OCI-LY1 (cell line): ENCODE data around the gene ZFP36L2.

Experiments used
- H2AFZ ChIP-seq: fragments of 200-600 bp; sonication (generic), shearing (Covaris generic); 2 replicates; pipeline ENCODE4 v1.6.0; 2014; ENCODE audit warnings: antibody characterized with exemption, mild to moderate bottlenecking, low read length
- H3F3A ChIP-seq: fragments of 200-600 bp; sonication (generic), shearing (Covaris generic); 2 replicates; pipeline ENCODE4 v1.6.0; 2014; ENCODE audit warnings: mild to moderate bottlenecking, antibody characterized with exemption, low read length, moderate library complexity; ENCODE audit not compliant: insufficient read depth
- H3K27ac ChIP-seq: fragments of 200-600 bp; sonication (generic); 2 replicates; pipeline ENCODE4 v1.5.1; 2014; ENCODE audit warnings: low read length, mixed run types, mild to moderate bottlenecking, low read depth; ENCODE audit not compliant: poor library complexity, severe bottlenecking
- H3K27me3 ChIP-seq: fragments of 200-600 bp; sonication (generic); 2 replicates; pipeline ENCODE4 v1.6.0; 2014; ENCODE audit warnings: antibody characterized with exemption, mild to moderate bottlenecking, low read length, moderate library complexity; ENCODE audit not compliant: insufficient read depth
- H3K36me3 ChIP-seq: fragments of 200-600 bp; sonication (generic); 2 replicates; pipeline ENCODE4 v1.6.1; 2014; ENCODE audit warnings: mild to moderate bottlenecking, antibody characterized with exemption, low read length, moderate library complexity, mixed read lengths; ENCODE audit not compliant: insufficient read depth
- H3K4me1 ChIP-seq: fragments of 200-600 bp; sonication (generic); 2 replicates; pipeline ENCODE4 v1.5.1; 2014; ENCODE audit warnings: mild to moderate bottlenecking, low read length, moderate library complexity; ENCODE audit not compliant: insufficient read depth, severe bottlenecking
- H3K4me2 ChIP-seq: fragments of 200-600 bp; sonication (generic), shearing (Covaris generic); 2 replicates; pipeline ENCODE4 v1.6.1; 2014; ENCODE audit warnings: low read length
- H3K4me3 ChIP-seq: fragments of 200-600 bp; sonication (generic); 2 replicates; pipeline ENCODE4 v1.5.1; 2014; ENCODE audit warnings: low read length, low read depth, mild to moderate bottlenecking, mixed read lengths; ENCODE audit not compliant: poor library complexity, severe bottlenecking
- H3K79me2 ChIP-seq: fragments of 200-600 bp; shearing (Covaris generic); 2 replicates; pipeline ENCODE4 v1.6.1; 2016; ENCODE audit warnings: mixed run types, low read length, mixed read lengths; ENCODE audit not compliant: insufficient read depth
- H3K9ac ChIP-seq: fragments of 200-600 bp; sonication (generic), shearing (Covaris generic); 2 replicates; pipeline ENCODE4 v1.6.1; 2014; ENCODE audit warnings: mild to moderate bottlenecking, low read length, mixed read lengths
- H3K9me2 ChIP-seq: fragments of 200-600 bp; sonication (generic), shearing (Covaris generic); 2 replicates; pipeline ENCODE4 v1.6.1; 2014; ENCODE audit warnings: low read depth, mild to moderate bottlenecking, low read length, mixed read lengths
- H3K9me3 ChIP-seq: fragments of 200-600 bp; shearing (Covaris generic); 2 replicates; pipeline ENCODE4 v1.6.1; 2014; ENCODE audit warnings: low read length, mixed read lengths
- H4K20me1 ChIP-seq: fragments of 200-600 bp; sonication (generic), shearing (Covaris generic); 2 replicates; pipeline ENCODE4 v1.6.0; 2016; ENCODE audit warnings: mild to moderate bottlenecking, low read length; ENCODE audit not compliant: insufficient read depth
- EZH2 ChIP-seq: fragments of 200-600 bp; sonication (generic), shearing (Covaris generic); IDR thresholded peaks from 2 replicates; pipeline ENCODE4 v1.8.0; 2017; ENCODE audit warnings: borderline replicate concordance, mixed run types, mild to moderate bottlenecking, antibody characterized with exemption, low read length, moderate library complexity, mixed read lengths
- TF ChIP-seq, protein P1 (sequence below): fragments of 200-600 bp; sonication (generic), shearing (Covaris generic); IDR thresholded peaks from 2 replicates; pipeline ENCODE4 v1.5.1; 2017; ENCODE audit warnings: mild to moderate bottlenecking, antibody characterized with exemption, low read length, moderate library complexity, mixed read lengths

ZFP36L2 gene

DNA sequence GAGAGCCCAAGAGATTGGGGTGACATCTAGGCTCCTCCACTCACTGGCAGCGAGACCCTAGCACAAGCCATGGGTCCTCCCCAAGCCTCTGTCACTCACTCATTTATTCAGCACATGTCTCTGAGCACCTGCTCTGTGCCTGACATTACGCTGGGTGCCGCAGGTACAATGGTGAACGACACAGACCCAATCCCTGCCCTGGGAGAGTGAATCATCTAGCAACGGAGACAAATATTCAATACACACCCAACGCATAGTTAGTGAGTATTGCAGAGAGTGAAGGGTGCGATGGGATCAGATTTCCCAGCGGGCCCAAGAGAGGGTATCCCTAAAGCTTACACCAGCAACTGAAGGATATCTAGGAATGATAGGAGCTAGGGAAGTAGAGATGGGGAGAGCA, 45.5 kb downstream of the ZFP36L2 start:
- Histone ChIP-seq H3K4me2 (no peak overlapping the region), H3K9me2 (no peaks in the 10 kb centered on the region), H3K27me3 (no peaks in the 10 kb centered on the region), H3F3A (no peaks in the 10 kb centered on the region), H3K27ac (no peak overlapping the region), H2AFZ (no peak overlapping the region), H3K36me3 (no peaks in the 10 kb centered on the region), H4K20me1 (no peaks in the 10 kb centered on the region), H3K4me1 (peaks cover 42% of the 10 kb centered on the region), H3K4me3 (no peak overlapping the region), H3K9me3 (no peaks in the 10 kb centered on the region), H3K79me2 (no peaks in the 10 kb centered on the region), H3K9ac (no peak overlapping the region)
- TF ChIP-seq, protein P1, sequence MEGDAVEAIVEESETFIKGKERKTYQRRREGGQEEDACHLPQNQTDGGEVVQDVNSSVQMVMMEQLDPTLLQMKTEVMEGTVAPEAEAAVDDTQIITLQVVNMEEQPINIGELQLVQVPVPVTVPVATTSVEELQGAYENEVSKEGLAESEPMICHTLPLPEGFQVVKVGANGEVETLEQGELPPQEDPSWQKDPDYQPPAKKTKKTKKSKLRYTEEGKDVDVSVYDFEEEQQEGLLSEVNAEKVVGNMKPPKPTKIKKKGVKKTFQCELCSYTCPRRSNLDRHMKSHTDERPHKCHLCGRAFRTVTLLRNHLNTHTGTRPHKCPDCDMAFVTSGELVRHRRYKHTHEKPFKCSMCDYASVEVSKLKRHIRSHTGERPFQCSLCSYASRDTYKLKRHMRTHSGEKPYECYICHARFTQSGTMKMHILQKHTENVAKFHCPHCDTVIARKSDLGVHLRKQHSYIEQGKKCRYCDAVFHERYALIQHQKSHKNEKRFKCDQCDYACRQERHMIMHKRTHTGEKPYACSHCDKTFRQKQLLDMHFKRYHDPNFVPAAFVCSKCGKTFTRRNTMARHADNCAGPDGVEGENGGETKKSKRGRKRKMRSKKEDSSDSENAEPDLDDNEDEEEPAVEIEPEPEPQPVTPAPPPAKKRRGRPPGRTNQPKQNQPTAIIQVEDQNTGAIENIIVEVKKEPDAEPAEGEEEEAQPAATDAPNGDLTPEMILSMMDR, result no peak
- TF ChIP-seq EZH2, result no peak

DNA sequence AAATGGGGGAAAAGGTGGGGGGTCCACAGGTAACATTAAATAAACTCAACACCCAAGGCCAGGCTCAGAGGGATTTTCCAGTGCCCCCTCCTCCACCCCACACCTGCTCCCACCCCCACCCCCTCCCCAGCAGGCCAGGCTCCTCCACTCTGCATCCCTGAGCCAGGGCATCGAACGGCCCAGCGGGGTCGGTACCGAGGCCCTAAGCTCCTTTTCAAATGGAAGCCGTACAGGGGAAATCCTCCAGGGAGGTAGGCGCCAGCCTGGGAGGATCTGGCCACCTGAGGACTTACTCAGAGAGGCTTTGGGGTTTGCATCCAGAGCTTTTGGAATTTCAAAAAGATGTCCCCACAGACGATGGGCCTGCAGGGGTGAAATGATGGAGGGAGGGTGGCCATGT, 46.5 kb downstream of the ZFP36L2 start:
- H3K9me2 ChIP-seq, result no peaks in the 10 kb centered on the region
- no peaks in the 10 kb centered on the region for H3K36me3 ChIP-seq
- no peaks in the 10 kb centered on the region for H3K27me3 ChIP-seq
- H3K9ac ChIP-seq, result no peak overlapping the region
- no peaks in the 10 kb centered on the region for H3K9me3 ChIP-seq
- no peak for TF ChIP-seq EZH2
- TF ChIP-seq, protein P1, result no peak
- no peak overlapping the region for H3K4me3 ChIP-seq
- no peaks in the 10 kb centered on the region for H3F3A ChIP-seq
- no peaks in the 10 kb centered on the region for H4K20me1 ChIP-seq
- H3K4me1 ChIP-seq, result peaks cover 45% of the 10 kb centered on the region
- H3K27ac ChIP-seq, result no peak overlapping the region
- H3K79me2 ChIP-seq, result no peaks in the 10 kb centered on the region
- H2AFZ ChIP-seq, result no peak overlapping the region
- H3K4me2 ChIP-seq, result no peak overlapping the region

DNA sequence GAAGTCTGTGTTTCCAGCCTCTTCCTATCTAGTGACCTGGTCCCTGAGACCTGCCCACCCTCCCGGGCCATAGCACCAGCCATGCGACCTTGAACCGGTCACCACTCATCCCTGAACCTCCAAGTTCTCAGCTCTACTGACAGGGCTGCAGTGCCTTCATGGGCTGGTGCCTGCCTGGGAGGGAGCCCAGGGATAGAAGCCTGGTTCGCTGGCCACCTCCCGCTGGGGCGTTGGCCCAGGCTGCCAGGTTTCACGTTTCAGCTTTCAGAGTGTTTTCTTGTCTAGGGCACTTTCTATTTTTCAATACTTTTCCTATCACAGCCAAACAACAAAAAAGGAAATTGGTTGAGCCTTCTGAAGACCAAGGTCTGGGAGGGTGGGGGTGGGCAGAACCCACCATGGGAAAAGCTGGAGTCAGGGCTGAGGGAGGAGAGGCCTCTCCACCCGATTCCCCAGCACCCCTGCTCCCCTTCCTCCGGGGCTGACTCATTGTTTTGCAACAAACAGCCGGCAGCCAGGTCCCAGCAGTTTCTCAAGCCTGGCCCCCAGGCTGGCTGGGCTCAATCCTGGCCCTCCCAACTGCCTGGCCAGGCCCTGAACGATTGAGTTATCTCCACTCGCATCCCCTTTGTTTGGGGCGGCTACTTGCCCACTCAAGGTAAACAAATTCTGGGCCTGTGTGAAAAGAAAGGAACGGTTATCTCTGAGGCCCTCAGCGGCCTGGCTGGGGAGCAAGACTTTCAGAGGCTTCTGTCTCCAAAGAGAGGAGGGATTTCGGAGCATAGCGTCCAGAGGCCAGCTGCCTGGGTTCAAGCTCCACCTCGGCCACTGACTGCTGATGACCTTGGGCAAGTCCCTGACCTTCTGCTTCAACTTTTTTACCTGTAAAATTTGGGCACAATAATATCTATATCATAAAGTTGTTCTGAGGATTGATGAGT, 47.5 kb downstream of the ZFP36L2 start:
- TF ChIP-seq, protein P1, result no peak
- TF ChIP-seq EZH2, result no peak
- H3K9me2 ChIP-seq, result no peaks in the 10 kb centered on the region
- H3K4me2 ChIP-seq, result no peak overlapping the region
- H3K9me3 ChIP-seq, result no peaks in the 10 kb centered on the region
- no peaks in the 10 kb centered on the region for H3K27me3 ChIP-seq
- no peaks in the 10 kb centered on the region for H4K20me1 ChIP-seq
- H3K9ac ChIP-seq, result no peak overlapping the region; the same call in 1 of the 2 replicates
- no peaks in the 10 kb centered on the region for H3K36me3 ChIP-seq
- H3K27ac ChIP-seq, result peak overlapping the region; percentile 36
- H2AFZ ChIP-seq, result no peak overlapping the region
- H3K4me1 ChIP-seq, result peaks cover 48% of the 10 kb centered on the region
- no peaks in the 10 kb centered on the region for H3F3A ChIP-seq
- no peak overlapping the region for H3K4me3 ChIP-seq
- H3K79me2 ChIP-seq, result no peaks in the 10 kb centered on the region
